ENCODE data around the gene RERE. TPM values are rescaled to one million over a fixed set of nuclear protein-coding genes. Genes with fewer than 3 reads are reported as not detected.

RERE gene
- total RNA-seq, 3 donors from 2014 or later = 99.5 to 204 (median 174) TPM

DNA sequence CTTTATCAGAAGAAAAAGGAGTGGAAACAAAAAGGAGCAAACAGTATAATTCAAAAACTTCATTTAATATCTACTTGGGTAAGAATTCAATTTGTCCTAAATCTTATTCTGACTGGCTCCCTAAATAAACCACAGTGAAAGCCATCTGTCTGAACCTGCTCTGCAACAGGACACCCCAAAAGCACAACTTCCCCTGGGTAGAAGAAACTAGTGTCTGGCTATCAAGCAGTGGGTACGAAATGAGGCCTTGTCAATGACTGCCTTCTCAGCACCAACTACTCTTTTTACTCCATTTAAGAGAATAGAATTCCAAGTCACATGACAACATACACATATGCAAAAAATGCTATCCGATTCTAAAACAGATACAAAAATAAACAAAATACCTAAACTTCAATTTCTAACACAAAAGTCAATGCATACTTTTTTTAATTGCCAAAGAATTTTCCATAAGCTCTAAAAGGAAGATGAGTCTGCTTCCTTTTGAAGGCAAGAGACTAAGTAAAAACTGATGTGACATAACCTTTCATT is 292.7 kb downstream of the RERE start:
- ATAC-seq (no peak), DNase-seq (no peak)
- Histone ChIP-seq H3K9me3 (no peaks in the 10 kb centered on the region), H3K36me3 (ENCODE audit: low read depth) (no peaks in the 10 kb centered on the region), H3K4me3 (no peak overlapping the region), H3K4me1 (ENCODE audit: low read depth) (peaks cover 10% of the 10 kb centered on the region)
- TF ChIP-seq, protein P1, sequence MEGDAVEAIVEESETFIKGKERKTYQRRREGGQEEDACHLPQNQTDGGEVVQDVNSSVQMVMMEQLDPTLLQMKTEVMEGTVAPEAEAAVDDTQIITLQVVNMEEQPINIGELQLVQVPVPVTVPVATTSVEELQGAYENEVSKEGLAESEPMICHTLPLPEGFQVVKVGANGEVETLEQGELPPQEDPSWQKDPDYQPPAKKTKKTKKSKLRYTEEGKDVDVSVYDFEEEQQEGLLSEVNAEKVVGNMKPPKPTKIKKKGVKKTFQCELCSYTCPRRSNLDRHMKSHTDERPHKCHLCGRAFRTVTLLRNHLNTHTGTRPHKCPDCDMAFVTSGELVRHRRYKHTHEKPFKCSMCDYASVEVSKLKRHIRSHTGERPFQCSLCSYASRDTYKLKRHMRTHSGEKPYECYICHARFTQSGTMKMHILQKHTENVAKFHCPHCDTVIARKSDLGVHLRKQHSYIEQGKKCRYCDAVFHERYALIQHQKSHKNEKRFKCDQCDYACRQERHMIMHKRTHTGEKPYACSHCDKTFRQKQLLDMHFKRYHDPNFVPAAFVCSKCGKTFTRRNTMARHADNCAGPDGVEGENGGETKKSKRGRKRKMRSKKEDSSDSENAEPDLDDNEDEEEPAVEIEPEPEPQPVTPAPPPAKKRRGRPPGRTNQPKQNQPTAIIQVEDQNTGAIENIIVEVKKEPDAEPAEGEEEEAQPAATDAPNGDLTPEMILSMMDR (IDR thresholded peaks at IDR 0.05) = no peak
- intact Hi-C loops (cut with DNase I, micrococcal nuclease) = no loop called here

DNA sequence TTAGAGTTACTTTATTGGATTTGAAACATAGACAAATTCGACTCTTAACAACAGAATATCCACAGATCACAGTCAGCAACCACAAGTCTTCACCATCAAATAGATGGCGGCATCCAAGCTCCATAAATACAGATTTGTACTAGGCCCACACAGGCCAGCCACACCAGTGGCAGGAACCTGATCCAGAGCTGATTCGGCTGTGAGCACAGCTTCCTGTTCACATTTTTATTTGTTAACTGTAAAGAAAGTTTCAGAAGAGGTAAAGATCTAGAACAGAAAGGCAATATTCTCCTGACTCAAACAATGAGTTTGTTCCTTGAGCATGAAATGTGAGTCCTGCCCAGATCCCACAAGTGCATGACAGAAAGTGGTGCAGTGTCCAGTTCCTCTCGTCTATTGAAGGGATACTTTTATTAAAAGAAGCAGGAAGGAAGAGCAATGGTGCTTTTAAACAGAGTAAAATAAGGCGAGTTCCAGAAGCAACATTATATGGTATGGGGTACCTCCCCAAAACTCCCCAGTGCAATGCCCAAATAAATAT is 293.7 kb downstream of the RERE start:
- intact Hi-C loops (cut with DNase I, micrococcal nuclease) = no loop called here
- H3K4me3 ChIP-seq = no peak overlapping the region
- peaks cover 10% of the 10 kb centered on the region for H3K4me1 ChIP-seq (ENCODE audit: low read depth)
- H3K9me3 ChIP-seq = no peaks in the 10 kb centered on the region
- TF ChIP-seq, protein P1 (IDR thresholded peaks at IDR 0.05) = no peak
- ATAC-seq (no peak), DNase-seq (no peak)
- no peaks in the 10 kb centered on the region for H3K36me3 ChIP-seq (ENCODE audit: low read depth)

DNA sequence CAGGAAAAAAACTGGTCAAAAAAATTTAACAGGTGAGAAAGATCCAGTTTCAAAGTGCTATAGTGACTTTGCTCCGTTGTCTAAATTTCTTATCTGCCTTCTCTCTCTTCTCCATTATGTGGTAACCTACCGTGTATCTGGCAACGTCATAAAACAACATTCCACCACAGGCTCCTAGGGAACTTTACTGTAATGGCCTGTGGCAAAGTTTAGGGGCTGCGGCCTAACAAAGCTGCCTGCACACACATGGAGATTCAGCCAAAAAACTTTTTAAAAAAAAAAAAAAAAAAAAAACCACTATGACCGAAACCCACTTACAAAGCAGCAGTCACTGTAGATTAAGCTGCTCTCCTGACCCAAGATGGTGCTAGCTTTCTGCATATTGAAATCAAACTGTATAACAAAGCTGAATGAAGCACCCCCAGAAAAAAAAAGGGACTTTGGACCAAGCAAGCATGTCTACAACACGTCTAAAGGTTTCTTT is 296.9 kb downstream of the RERE start:
- no peak overlapping the region for H3K4me3 ChIP-seq
- intact Hi-C loops (cut with DNase I, micrococcal nuclease) = no loop called here
- H3K4me1 ChIP-seq (ENCODE audit: low read depth) = peaks cover 11% of the 10 kb centered on the region
- H3K36me3 ChIP-seq (ENCODE audit: low read depth) = no peaks in the 10 kb centered on the region
- TF ChIP-seq, protein P1 (IDR thresholded peaks at IDR 0.05) = no peak
- DNase-seq (no peak), ATAC-seq (peak; percentile 56)
- H3K9me3 ChIP-seq = no peaks in the 10 kb centered on the region

DNA sequence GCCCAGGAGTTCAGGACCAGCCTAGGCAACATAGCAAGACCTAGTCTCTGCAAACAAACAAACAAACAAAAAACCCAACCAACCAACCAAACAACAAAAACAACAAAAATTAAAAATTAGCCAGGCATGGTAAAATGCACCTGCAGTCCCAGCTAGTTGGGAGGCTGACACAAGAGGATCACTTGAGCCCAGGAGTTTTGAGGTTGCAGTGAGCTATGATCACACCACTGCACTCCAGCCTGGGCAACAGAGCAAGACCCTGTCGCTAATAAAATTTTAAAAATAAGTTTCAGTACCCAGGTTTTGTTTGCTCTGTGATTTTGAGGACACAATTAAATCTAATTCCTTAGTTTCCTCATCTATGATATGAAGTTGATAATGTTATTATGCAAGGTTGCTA is 298.3 kb downstream of the RERE start:
- ATAC-seq (no peak), DNase-seq (no peak)
- peaks cover 12% of the 10 kb centered on the region for H3K4me1 ChIP-seq (ENCODE audit: low read depth)
- TF ChIP-seq, protein P1 (IDR thresholded peaks at IDR 0.05) = no peak
- no peak overlapping the region for H3K4me3 ChIP-seq
- no peaks in the 10 kb centered on the region for H3K9me3 ChIP-seq
- no peaks in the 10 kb centered on the region for H3K36me3 ChIP-seq (ENCODE audit: low read depth)
- intact Hi-C loops (cut with DNase I, micrococcal nuclease) = no loop called here

DNA sequence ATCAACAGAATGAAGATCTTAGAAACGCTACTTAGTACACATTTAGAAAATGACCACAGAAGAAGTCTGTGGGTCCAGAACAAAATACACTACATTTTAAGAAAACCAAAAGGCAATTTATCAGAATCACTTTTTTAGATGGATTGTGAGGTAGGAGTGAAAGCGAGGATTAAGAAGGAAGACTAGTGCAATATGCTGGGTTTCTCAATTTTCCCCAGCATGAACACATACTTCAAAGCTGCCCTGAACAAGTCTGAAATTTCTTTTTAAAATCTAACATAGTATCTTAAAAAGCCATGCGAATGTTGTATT is 299.0 kb downstream of the RERE start:
- no peaks in the 10 kb centered on the region for H3K36me3 ChIP-seq (ENCODE audit: low read depth)
- H3K9me3 ChIP-seq = no peaks in the 10 kb centered on the region
- ATAC-seq (no peak), DNase-seq (no peak)
- intact Hi-C loops (cut with DNase I, micrococcal nuclease) = no loop called here
- no peak overlapping the region for H3K4me3 ChIP-seq
- H3K4me1 ChIP-seq (ENCODE audit: low read depth) = peaks cover 6% of the 10 kb centered on the region
- TF ChIP-seq, protein P1 (IDR thresholded peaks at IDR 0.05) = no peak

Data from mucosa of descending colon (tissue), 3 donors.